ENCODE measurements around the gene SWAP70. TPM values are rescaled to one million over a fixed set of nuclear protein-coding genes. Genes with fewer than 3 reads are reported as not detected.

Gene SWAP70
- polyA plus RNA-seq, 3 donors, result 10.9 to 26.4 (median 13.8) TPM

DNA sequence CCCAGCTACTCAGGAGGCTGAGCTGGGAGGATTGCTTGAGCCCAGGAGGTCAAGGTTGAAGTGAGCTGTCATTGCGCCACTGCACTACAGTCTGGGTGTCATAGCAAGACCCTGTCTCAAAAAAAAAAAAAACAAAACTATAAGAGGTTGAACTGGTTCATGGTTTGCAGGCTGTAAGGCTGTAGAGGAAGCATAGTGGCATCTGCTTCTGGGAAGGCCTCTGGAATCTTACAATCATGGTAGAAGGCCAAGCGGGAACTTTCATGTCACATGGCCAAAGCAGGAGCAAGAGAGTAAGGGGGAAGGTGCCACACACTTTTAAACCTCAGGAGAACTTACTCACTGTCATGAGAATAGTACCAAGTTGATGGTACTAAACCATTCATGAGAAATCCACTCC, 109.6 kb downstream of the SWAP70 start:
- Histone ChIP-seq H3K9me3 (replicated peaks in 1 of 2; ENCODE audit: control insufficient read depth in 1 of 2, insufficient read depth in 1 of 2, low read length in 2 of 2) (no peaks in the 10 kb centered on the region), H3K4me3 (replicated peaks in 1 of 3; ENCODE audit: low read depth in 2 of 3, low read length in 3 of 3) (no peak overlapping the region), H3K79me2 (ENCODE audit: insufficient read depth, low read length) (no peaks in the 10 kb centered on the region), H3K36me3 (replicated peaks in 1 of 2; ENCODE audit: control insufficient read depth in 1 of 2, insufficient read depth in 2 of 2, low read length in 2 of 2) (peaks cover 6 to 47% of the 10 kb centered on the region in 2 donors), H3K4me1 (ENCODE audit: control insufficient read depth in 1 of 2, insufficient read depth in 2 of 2, low read length in 2 of 2) (no peaks in the 10 kb centered on the region), H4K20me1 (ENCODE audit: insufficient read depth, low read length) (no peaks in the 10 kb centered on the region), H3K27ac (ENCODE audit: low read depth in 1 of 2, low read length in 2 of 2) (no peak overlapping the region), H3K27me3 (ENCODE audit: control insufficient read depth in 2 of 2, insufficient read depth in 2 of 2, low read length in 2 of 2) (no peaks in the 10 kb centered on the region), H3K4me2 (replicated peaks; ENCODE audit: extremely low read depth, low read length, poor library complexity, severe bottlenecking) (no peak overlapping the region), H2AFZ (ENCODE audit: insufficient read depth, low read depth, low read length, poor library complexity, severe bottlenecking) (no peak overlapping the region), H3K9ac (ENCODE audit: insufficient read depth, low read length, poor library complexity, severe bottlenecking) (no peak overlapping the region)
- Mint-ChIP-seq H3K36me3 (peaks cover 47 to 50% of the 10 kb centered on the region in 2 donors), H3K4me3 (no peak overlapping the region), H3K9me3 (no peaks in the 10 kb centered on the region), H3K27me3 (ENCODE audit: low read depth in 3 of 3) (no peaks in the 10 kb centered on the region), H3K27ac (peak overlapping the region in 1 of 7 donors; percentile 25), H3K4me1 (no peaks in the 10 kb centered on the region)
- no peak for DNase-seq
- intact Hi-C loops (cut with micrococcal nuclease), result no loop called here
- WGBS (ENCODE audit: insufficient coverage), result no CpG with 5 or more reads among the region's 2 CpGs
- TF ChIP-seq, protein P1, sequence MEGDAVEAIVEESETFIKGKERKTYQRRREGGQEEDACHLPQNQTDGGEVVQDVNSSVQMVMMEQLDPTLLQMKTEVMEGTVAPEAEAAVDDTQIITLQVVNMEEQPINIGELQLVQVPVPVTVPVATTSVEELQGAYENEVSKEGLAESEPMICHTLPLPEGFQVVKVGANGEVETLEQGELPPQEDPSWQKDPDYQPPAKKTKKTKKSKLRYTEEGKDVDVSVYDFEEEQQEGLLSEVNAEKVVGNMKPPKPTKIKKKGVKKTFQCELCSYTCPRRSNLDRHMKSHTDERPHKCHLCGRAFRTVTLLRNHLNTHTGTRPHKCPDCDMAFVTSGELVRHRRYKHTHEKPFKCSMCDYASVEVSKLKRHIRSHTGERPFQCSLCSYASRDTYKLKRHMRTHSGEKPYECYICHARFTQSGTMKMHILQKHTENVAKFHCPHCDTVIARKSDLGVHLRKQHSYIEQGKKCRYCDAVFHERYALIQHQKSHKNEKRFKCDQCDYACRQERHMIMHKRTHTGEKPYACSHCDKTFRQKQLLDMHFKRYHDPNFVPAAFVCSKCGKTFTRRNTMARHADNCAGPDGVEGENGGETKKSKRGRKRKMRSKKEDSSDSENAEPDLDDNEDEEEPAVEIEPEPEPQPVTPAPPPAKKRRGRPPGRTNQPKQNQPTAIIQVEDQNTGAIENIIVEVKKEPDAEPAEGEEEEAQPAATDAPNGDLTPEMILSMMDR (IDR thresholded peaks at IDR 0.05), result no peak

DNA sequence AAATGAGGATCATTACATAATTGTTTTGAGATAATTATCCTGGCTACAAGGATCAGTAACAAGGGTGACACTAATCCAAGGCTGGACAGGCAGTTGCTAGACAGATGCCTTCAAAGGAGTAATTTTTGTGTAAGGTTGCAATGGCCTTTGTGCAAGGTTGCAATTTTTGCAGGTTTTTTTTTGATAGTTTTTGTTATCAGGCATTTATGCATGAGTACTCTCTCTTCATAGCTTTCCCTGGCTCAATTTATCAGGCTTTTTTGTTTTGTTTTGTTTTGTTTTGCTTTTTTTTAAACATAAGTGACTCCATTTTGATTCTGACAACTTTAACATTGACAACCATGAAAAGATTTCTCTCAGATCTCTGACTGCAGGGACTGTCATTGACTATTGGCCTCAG, 110.2 kb downstream of the SWAP70 start:
- no peak overlapping the region for H3K27ac Mint-ChIP-seq
- no peak overlapping the region for H2AFZ ChIP-seq (ENCODE audit: insufficient read depth, low read depth, low read length, poor library complexity, severe bottlenecking)
- H3K27me3 Mint-ChIP-seq (ENCODE audit: low read depth in 3 of 3), result no peaks in the 10 kb centered on the region
- H3K9me3 Mint-ChIP-seq, result no peaks in the 10 kb centered on the region
- H3K36me3 Mint-ChIP-seq, result peaks cover 48 to 52% of the 10 kb centered on the region in 2 donors
- H4K20me1 ChIP-seq (ENCODE audit: insufficient read depth, low read length), result no peaks in the 10 kb centered on the region
- H3K36me3 ChIP-seq (replicated peaks in 1 of 2; ENCODE audit: control insufficient read depth in 1 of 2, insufficient read depth in 2 of 2, low read length in 2 of 2), result peaks cover 10 to 51% of the 10 kb centered on the region in 2 donors
- H3K9me3 ChIP-seq (replicated peaks in 1 of 2; ENCODE audit: control insufficient read depth in 1 of 2, insufficient read depth in 1 of 2, low read length in 2 of 2), result no peaks in the 10 kb centered on the region
- no peak overlapping the region for H3K4me3 Mint-ChIP-seq
- H3K27ac ChIP-seq (ENCODE audit: low read depth in 1 of 2, low read length in 2 of 2), result no peak overlapping the region
- no peak for DNase-seq
- H3K4me1 Mint-ChIP-seq, result no peaks in the 10 kb centered on the region
- H3K79me2 ChIP-seq (ENCODE audit: insufficient read depth, low read length), result no peaks in the 10 kb centered on the region
- intact Hi-C loops (cut with micrococcal nuclease), result no loop called here
- no peak overlapping the region for H3K4me3 ChIP-seq (replicated peaks in 1 of 3; ENCODE audit: low read depth in 2 of 3, low read length in 3 of 3)
- H3K4me1 ChIP-seq (ENCODE audit: control insufficient read depth in 1 of 2, insufficient read depth in 2 of 2, low read length in 2 of 2), result no peaks in the 10 kb centered on the region
- H3K4me2 ChIP-seq (replicated peaks; ENCODE audit: extremely low read depth, low read length, poor library complexity, severe bottlenecking), result no peak overlapping the region
- no peak overlapping the region for H3K9ac ChIP-seq (ENCODE audit: insufficient read depth, low read length, poor library complexity, severe bottlenecking)
- H3K27me3 ChIP-seq (ENCODE audit: control insufficient read depth in 2 of 2, insufficient read depth in 2 of 2, low read length in 2 of 2), result no peaks in the 10 kb centered on the region
- TF ChIP-seq, protein P1 (IDR thresholded peaks at IDR 0.05), result no peak

All from CD14-positive monocyte (primary cell).